Adrenal gland (tissue), 12 donors: ENCODE measurements around the gene TPM2. TPM values are rescaled to one million over a fixed set of nuclear protein-coding genes. Genes with fewer than 3 reads are reported as not detected.

Source experiments
- DNase-seq, 7 donors: peaks; one replicate each; pipeline ENCODE4 v3.0.0-alpha.2; 2019 to 2020
- H3K27ac ChIP-seq, 5 donors: fragments of 200-600 bp; sonication (generic) in 4 of 5; 1 replicate in 3 of 5; 2 replicates in 2 of 5; pipeline versions ENCODE4 v1.5.1 to v1.8.0; 2016 to 2020; ENCODE audit warnings: mild to moderate bottlenecking in 1 of 5
- H3K27me3 ChIP-seq: fragments of 200-600 bp; 2 replicates; pipeline ENCODE4 v1.8.0; 2021
- H3K36me3 ChIP-seq, 2 donors: fragments of 200-600 bp; replicated peaks in 1 of 2; 1 replicate in 1 of 2; 2 replicates in 1 of 2; pipeline versions ENCODE4 v1.5.1 to v1.8.0; 2018 to 2022
- H3K4me1 ChIP-seq, 2 donors: fragments of 200-600 bp; replicated peaks in 1 of 2; 1 replicate in 1 of 2; 2 replicates in 1 of 2; pipeline versions ENCODE4 v1.5.1 to v1.8.0; 2018 to 2021
- H3K4me3 ChIP-seq, 4 donors: fragments of 200-600 bp; sonication (generic) in 3 of 4; one replicate each; pipeline ENCODE4 v1.5.1; 2016 to 2018
- H3K9me3 ChIP-seq, 3 donors: fragments of 200-600 bp; sonication (generic) in 1 of 3; replicated peaks in 1 of 3; 1 replicate in 2 of 3; 2 replicates in 1 of 3; pipeline versions ENCODE4 v1.5.1 to v1.8.0; 2016 to 2021
- POLR2A ChIP-seq, 2 donors: fragments of 450-650 bp; IDR thresholded peaks; one replicate each; pipeline ENCODE4 v1.6.1; 2017; ENCODE audit warnings: antibody characterized with exemption in 2 of 2, mild to moderate bottlenecking in 2 of 2, moderate library complexity in 1 of 2
- WGBS, 4 donors: extraction: QIAGEN DNeasy Blood & Tissue Kit in 2 of 4; methylation state at CpG; one replicate each; pipeline versions ENCODE4 v1.1.5 to v1.1.7; 2013 to 2017; 5-methylcytosine and 5-hydroxymethylcytosine counted together
- intact Hi-C, 2 donors: fragments of 100-400 bp; cut with DNase I; formaldehyde crosslinking; loops; one replicate each; pipeline versions ENCODE4 v1.14.1 to v1.15.0; 2022 to 2023
- polyA plus RNA-seq, 3 donors: library from polyadenylated mRNA; stranded (reverse); fragments of 200-250 nt in 2 of 3; fragments of 350-450 nt in 1 of 3; fragmentation: Illumina TruSeq in 1 of 3; extraction: RNeasy Lipid Tissue Mini Kit (QIAGEN cat#74804) in 1 of 3; gene quantifications; one replicate each; pipeline ENCODE4 v1.2.3, GENCODE V29; 2013 to 2014
- total RNA-seq, 9 donors: library from RNA; depleted of rRNA in 4 of 9; stranded (reverse); fragments of >200 nt in 4 of 9; fragments of 120-200 nt in 1 of 9; fragmentation: NEBNext Ultra II Directional in 1 of 9; extraction: Animal tissue kit (Norgen Biotek cat#: 25700) in 1 of 9; gene quantifications; one replicate each; pipeline versions ENCODE4 v1.1.0 to v1.2.4, GENCODE V29; 2013 to 2023
- TF ChIP-seq, protein P1 (sequence below), 6 experiments: fragments of 450-650 bp in 4 of 6; fragments of 200-600 bp in 2 of 6; sonication (generic) in 1 of 6; IDR thresholded peaks; 1 replicate in 5 of 6; 2 replicates in 1 of 6; pipeline versions ENCODE4 v1.5.1 to v1.8.0; 2016 to 2021; ENCODE audit warnings: antibody characterized with exemption in 6 of 6, mild to moderate bottlenecking in 2 of 6, moderate library complexity in 1 of 6
- donor health status: healthy with polysubstance abuse.
- donor health status: Bipolar disorder and iron deficiency.
- donor health status: DM: yes; HTN: yes; CAD: no.
- donor health status: DM: no; HTN: no; CAD: no.
- donor health status: DM: no; HTN: no; CAD: no.
- donor health status: DM: yes; HTN: yes; CAD: no.

The TPM2 gene
- total and polyA plus RNA-seq, 12 donors, result 188 to 1,472 (median 397) TPM

DNA sequence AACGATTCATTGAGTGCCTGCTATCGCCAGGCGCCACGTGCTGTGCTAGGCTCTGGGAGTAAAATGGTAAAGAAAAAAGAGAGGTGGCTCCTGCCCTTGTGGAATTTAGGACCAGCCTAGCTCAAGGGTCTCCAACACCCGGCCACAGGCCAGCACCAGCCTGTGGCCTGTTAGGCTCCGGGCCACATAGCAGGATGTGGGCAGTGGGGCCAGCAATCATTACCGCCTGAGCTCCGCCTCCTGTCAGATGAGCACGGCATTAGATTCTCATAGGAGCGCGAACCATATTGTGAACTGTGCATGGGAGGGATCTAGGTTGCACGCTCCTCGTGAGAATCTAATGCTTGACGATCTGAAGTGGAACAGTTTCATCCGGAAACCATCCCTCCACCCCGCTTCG, 33.4 kb downstream of the TPM2 start:
- no peak for TF ChIP-seq POLR2A (IDR thresholded peaks at IDR 0.05)
- TF ChIP-seq, protein P1, sequence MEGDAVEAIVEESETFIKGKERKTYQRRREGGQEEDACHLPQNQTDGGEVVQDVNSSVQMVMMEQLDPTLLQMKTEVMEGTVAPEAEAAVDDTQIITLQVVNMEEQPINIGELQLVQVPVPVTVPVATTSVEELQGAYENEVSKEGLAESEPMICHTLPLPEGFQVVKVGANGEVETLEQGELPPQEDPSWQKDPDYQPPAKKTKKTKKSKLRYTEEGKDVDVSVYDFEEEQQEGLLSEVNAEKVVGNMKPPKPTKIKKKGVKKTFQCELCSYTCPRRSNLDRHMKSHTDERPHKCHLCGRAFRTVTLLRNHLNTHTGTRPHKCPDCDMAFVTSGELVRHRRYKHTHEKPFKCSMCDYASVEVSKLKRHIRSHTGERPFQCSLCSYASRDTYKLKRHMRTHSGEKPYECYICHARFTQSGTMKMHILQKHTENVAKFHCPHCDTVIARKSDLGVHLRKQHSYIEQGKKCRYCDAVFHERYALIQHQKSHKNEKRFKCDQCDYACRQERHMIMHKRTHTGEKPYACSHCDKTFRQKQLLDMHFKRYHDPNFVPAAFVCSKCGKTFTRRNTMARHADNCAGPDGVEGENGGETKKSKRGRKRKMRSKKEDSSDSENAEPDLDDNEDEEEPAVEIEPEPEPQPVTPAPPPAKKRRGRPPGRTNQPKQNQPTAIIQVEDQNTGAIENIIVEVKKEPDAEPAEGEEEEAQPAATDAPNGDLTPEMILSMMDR (IDR thresholded peaks at IDR 0.05), result no peak
- 79 to 84% (median 81%) methylated on average over 17 of the region's 17 CpGs for WGBS, 4 donors
- intact Hi-C loops, result no loop called here
- Histone ChIP-seq H3K36me3 (peaks cover 0 to 4% of the 10 kb centered on the region in 2 donors), H3K9me3 (no peaks in the 10 kb centered on the region), H3K27me3 (no peaks in the 10 kb centered on the region), H3K4me3 (no peak overlapping the region), H3K27ac (peak overlapping the region in 1 of 5 donors; percentile 97), H3K4me1 (peaks cover 6 to 36% of the 10 kb centered on the region in 2 donors)
- no peak for DNase-seq

DNA sequence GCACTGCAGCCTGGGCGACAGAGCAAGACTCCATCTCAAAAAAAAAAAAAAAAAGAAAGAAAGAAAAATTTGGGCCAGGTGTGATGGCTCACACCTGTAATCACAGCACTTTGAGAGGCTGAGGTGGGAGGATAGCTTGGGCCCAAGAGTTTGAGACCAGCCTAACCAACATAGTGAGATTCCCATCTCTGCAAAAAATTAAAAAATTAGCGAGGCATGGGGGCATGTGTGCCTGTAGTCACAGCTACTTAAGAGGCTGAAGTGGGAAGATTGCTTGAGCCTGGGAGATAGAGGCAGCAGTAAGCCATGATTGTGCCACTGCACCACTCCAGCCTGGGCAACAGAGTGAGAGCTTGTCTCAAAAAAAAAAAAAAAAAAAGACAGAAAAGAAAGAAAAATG, 36.1 kb downstream of the TPM2 start:
- intact Hi-C loops, result no loop called here
- no peak overlapping the region for H3K4me3 ChIP-seq
- no peaks in the 10 kb centered on the region for H3K27me3 ChIP-seq
- no peaks in the 10 kb centered on the region for H3K9me3 ChIP-seq
- 89 to 100% (median 94%) methylated on average over 2 of the region's 2 CpGs for WGBS, 4 donors
- H3K36me3 ChIP-seq, result no peaks in the 10 kb centered on the region
- peaks cover 6 to 16% of the 10 kb centered on the region in 2 donors for H3K4me1 ChIP-seq
- TF ChIP-seq, protein P1 (IDR thresholded peaks at IDR 0.05), result no peak
- no peak for TF ChIP-seq POLR2A (IDR thresholded peaks at IDR 0.05)
- peak in 1 of 7 donors; percentile 20 for DNase-seq
- H3K27ac ChIP-seq, result no peak overlapping the region

DNA sequence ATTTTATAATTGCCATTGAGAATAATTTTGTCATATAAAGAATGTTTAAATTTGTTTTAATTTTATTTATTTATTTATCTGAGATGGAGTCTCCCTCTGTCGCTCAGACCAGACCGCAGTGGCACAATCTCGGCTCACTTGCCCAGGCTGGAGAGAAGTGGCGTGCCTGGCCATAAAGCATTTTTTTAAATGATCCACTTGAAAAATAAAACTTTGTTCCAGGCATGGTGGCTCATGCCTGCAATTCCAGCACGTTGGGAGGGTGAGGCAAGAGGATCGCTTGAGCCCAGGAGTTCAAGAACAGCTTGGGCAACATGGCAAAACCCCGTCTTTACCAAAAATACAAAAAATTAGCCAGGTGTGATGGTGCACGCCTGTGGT, 36.9 kb downstream of the TPM2 start:
- H3K9me3 ChIP-seq, result no peaks in the 10 kb centered on the region
- H3K4me1 ChIP-seq, result peaks cover 6 to 16% of the 10 kb centered on the region in 2 donors
- WGBS, 4 donors, result 75 to 91% (median 85%) methylated on average over 8 of the region's 8 CpGs
- intact Hi-C loops, result no loop called here
- H3K4me3 ChIP-seq, result no peak overlapping the region
- TF ChIP-seq, protein P1 (IDR thresholded peaks at IDR 0.05), result no peak
- H3K27ac ChIP-seq, result peak overlapping the region in 1 of 5 donors; percentile 62
- H3K27me3 ChIP-seq, result no peaks in the 10 kb centered on the region
- H3K36me3 ChIP-seq, result no peaks in the 10 kb centered on the region
- peak in 1 of 7 donors; percentile 18 for DNase-seq

DNA sequence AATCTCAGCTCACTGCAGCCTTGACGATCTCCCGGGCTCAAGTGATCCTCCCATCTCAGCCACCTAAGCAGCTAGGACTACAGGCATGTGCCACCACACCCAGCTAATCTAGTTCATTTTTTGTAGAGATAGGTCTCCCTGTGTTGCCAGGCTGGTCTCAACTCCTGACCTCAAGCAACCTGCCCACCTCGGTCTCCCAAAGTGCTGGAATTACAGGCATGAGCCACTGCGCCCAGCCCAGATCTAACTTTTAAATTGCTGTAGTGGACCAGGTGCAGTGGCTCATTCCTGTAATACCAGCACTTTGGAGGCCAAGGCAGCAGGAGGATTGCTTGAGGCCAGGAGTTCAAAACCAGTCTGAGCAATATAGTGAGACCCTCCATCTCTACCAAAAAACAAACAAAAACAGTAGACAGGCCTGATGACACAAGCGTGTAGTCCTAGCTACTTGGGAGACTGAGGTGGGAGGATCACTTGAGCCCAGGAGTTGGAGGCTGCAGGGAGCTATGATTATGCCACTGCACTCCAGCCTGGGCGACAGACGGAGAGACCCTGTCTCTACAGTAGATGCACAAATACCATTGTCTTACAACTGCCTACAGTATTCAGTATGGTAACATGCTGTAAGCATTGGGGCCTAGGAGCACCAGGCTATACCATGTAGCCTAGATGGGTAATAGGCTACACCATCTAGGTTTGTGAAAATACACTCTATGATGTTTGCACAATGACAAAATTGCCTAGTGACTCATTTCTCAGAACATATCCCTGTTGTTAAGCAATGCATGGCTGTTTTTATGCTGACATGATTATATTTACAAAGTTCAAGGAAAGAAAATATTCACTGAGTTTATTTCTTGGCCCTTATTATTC, 37.5 kb downstream of the TPM2 start:
- intact Hi-C loops, result no loop called here
- no peaks in the 10 kb centered on the region for H3K9me3 ChIP-seq
- H3K27ac ChIP-seq, result peak overlapping the region in 1 of 5 donors; percentile 62
- H3K36me3 ChIP-seq, result no peaks in the 10 kb centered on the region
- DNase-seq, result peak in 1 of 7 donors; percentile 13
- 83 to 91% (median 87%) methylated on average over 6 to 7 of the region's 7 CpGs for WGBS, 4 donors
- peaks cover 5 to 14% of the 10 kb centered on the region in 2 donors for H3K4me1 ChIP-seq
- no peaks in the 10 kb centered on the region for H3K27me3 ChIP-seq
- TF ChIP-seq, protein P1 (IDR thresholded peaks at IDR 0.05), result no peak
- TF ChIP-seq POLR2A (IDR thresholded peaks at IDR 0.05), result no peak
- no peak overlapping the region for H3K4me3 ChIP-seq
